ENCODE data around the gene ZMAT5. TPM values are rescaled to one million over a fixed set of nuclear protein-coding genes. Genes with fewer than 3 reads are reported as not detected.

ZMAT5 gene
- total RNA-seq, 2 donors from 2014 or later, result 14.1 to 18.0 TPM

- no peak for DNase-seq (ENCODE audit: low spot score)
- intact Hi-C loops (cut with DNase I), result no loop called here
Measured at GRCh38 chr22:29718949-29719898, 47.6 kb downstream of the ZMAT5 start.

GRCh38 chr22:29717789-29718188, 49.0 kb downstream of the ZMAT5 start:
- DNase-seq (ENCODE audit: low spot score), result no peak
- intact Hi-C loops (cut with DNase I), result no loop called here

- intact Hi-C loops (cut with DNase I), result no loop called here
- DNase-seq (ENCODE audit: low spot score), result peak; percentile 90
Measured at GRCh38 chr22:29716814-29717545, 49.8 kb downstream of the ZMAT5 start.

DNA sequence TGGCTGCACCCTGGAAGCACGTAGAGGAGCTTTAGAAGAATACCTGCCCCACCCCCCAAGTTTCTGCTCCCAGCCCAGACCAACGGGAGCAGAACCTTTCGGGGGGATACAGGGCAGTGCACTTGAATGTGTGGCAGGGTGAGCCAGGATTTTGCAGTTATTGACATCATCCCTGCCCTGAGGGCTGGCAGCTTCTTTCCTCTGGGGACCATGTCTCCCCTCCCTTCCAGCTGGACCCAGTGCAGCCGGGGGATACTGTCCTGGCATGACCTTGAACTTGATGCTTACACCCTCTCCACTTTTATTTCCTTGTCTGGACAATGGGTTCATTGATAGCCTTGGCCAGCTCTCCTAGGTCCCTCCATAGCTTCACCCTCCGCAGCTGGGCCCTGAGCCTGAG, 51.1 kb downstream of the ZMAT5 start:
- DNase-seq (ENCODE audit: low spot score), result no peak
- intact Hi-C loops (cut with DNase I), result no loop called here

DNA sequence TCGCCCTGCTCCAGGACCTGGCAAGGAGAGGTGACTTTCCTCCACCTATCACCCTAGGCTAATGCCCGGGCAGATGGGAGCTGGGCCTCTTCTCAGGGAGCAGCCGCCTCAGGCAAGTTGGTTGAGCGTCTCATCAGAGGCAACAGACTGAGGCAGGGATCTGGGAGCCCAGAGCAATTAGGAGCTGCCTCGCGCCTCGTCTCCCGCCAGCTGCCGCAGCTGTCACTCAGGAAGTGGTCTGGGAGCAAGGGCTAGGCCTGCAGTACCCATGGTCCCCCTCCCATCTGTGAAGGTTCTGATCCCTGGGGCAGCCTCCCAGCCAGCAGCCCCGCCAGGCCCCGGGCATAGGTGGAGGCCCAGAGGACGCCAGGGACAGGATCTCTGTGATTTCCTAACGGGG, 51.6 kb downstream of the ZMAT5 start:
- no peak for DNase-seq (ENCODE audit: low spot score)
- intact Hi-C loops (cut with DNase I), result no loop called here

DNA sequence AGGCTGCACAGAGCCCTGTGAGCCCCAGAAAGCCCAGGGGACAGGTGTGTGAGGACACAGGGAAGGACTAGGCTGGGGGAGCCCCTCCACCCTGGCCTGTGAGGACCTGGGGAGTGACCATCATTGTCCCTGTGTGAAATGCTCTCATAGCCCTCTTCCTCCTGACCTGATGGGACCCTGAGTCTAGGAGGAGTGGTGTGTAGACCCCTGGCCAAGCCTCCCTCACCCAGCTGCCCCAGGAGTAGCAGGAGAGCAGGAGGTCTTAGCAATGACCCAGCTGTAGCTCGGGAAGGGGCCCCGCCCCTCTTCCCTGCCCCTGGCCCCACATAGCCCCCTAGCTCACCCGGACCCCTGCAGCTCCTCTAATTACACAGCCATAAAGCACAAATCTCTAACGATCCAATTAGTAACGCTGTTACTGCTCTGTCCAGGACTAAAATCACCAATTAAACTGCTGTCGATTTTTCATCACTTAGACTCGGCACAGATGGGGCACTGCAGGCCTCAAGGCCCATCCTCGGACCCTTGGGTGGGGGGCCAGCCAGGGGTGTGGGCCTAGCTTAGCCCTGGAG, 53.6 kb downstream of the ZMAT5 start:
- no peak for DNase-seq (ENCODE audit: low spot score)
- intact Hi-C loops (cut with DNase I), result no loop called here

- no peak for DNase-seq (ENCODE audit: low spot score)
- intact Hi-C loops (cut with DNase I), result no loop called here
Measured at GRCh38 chr22:29712119-29712518, 54.7 kb downstream of the ZMAT5 start.

GRCh38 chr22:29710922-29711593, 55.7 kb downstream of the ZMAT5 start:
- DNase-seq (ENCODE audit: low spot score), result no peak
- intact Hi-C loops (cut with DNase I), result no loop called here

DNA sequence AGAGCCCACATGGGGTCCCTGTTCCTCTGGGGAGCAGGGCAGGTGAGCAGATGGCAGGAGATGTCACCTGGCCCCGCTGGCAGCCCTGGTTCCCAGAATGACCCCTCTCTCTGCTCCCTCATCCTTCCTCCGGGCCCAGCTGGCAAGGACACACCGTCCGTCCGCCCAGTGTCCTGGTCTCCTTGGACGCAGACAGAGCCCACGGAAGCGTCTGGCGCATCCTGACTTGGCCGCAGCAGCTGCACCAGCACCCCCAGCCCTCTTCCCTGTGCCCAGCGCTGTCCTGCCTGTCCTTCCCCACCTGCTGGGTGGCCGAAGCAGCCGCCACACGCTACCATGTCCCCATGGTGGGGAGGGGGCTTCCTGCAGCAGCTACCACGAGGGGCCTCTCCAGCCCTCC, 56.6 kb downstream of the ZMAT5 start:
- intact Hi-C loops (cut with DNase I), result no loop called here

GRCh38 chr22:29707471-29707870, 59.3 kb downstream of the ZMAT5 start:
- intact Hi-C loops (cut with DNase I), result loop anchor here in 1 of 2 donors (10.0 kb wide), 1 partner anchor 853 kb away; no protein-coding TSS in a partner anchor
- DNase-seq (ENCODE audit: low spot score), result no peak

More for the DNA sequence above, 56.6 kb downstream of the ZMAT5 start:
- no peak for DNase-seq (ENCODE audit: low spot score)

DNA sequence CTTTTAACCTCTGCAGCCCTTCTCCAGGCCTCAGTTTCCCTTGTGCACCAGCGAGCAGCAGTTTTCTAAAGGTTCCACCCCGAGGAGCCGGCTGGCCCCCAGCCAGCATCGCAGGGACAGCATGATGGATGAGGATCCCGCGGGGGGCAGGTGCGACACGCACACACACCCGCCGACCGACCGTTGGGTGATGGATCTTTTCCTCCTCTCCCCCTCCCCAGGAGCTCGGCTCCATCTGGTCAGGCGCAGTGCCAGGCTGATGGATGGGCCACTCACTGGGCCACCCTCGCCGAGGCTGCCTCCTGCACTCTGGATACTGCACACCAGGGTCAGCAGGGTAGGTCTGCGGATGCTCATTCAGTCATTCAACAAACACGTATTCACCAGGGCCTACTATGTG, 59.8 kb downstream of the ZMAT5 start:
- no peak for DNase-seq (ENCODE audit: low spot score)
- intact Hi-C loops (cut with DNase I), result loop anchor here in 1 of 2 donors (10.0 kb wide), 1 partner anchor 852 kb away; no protein-coding TSS in a partner anchor

GRCh38 chr22:29706486-29706885, 60.3 kb downstream of the ZMAT5 start:
- intact Hi-C loops (cut with DNase I), result loop anchor here in 1 of 2 donors (10.0 kb wide), 1 partner anchor 852 kb away; no protein-coding TSS in a partner anchor
- DNase-seq (ENCODE audit: low spot score), result no peak

GRCh38 chr22:29705651-29706050, 61.2 kb downstream of the ZMAT5 start:
- DNase-seq (ENCODE audit: low spot score), result no peak
- intact Hi-C loops (cut with DNase I), result loop anchor here in 1 of 2 donors (10.0 kb wide), 1 partner anchor 851 kb away; no protein-coding TSS in a partner anchor

GRCh38 chr22:29704528-29705285, 62.1 kb downstream of the ZMAT5 start:
- no peak for DNase-seq (ENCODE audit: low spot score)
- intact Hi-C loops (cut with DNase I), result loop anchor here in 1 of 2 donors (10.0 kb wide), 1 partner anchor 850 kb away; no protein-coding TSS in a partner anchor

GRCh38 chr22:29703569-29704195, 63.1 kb downstream of the ZMAT5 start:
- intact Hi-C loops (cut with DNase I), result loop anchor here in 1 of 2 donors (10.0 kb wide), 1 partner anchor 849 kb away; no protein-coding TSS in a partner anchor
- DNase-seq (ENCODE audit: low spot score), result no peak

DNA sequence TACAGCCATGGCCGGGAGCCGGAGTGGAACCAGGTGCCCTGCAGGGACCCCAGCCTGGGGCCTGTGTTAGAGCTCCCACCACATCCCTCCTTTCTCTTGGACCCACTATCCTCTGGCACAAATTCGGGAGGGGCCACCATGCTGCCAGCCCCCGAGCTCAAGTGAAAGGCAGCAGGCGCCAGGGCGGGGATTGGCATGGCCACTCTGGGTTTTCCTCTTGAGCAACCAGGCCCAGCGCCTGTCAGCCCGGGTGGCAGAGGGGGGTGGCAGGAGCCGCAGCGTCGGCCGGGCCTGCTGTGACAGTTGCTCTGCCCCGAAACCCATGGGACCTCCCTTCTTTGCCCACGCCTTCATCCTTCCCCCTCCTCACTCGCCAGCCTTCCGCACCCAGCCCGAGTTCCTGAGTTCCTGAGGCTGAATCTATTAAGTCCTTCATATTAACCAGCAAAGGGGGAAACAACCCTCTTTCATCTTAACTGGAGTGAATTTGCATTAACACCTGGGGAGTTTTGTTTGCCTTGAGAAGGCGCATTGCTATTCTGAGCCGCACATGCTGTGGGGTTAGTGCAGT, 63.8 kb downstream of the ZMAT5 start:
- DNase-seq (ENCODE audit: low spot score), result no peak
- intact Hi-C loops (cut with DNase I), result loop anchor here in 1 of 2 donors (10.0 kb wide), 1 partner anchor 848 kb away; no protein-coding TSS in a partner anchor

Measured in posterior vena cava (tissue), 2 donors.